ENCODE results near the gene CRAMP1.
"Not testable (repeated sequence)": the region's sequence is repeated elsewhere in the genome, so short reads cannot be mapped to it uniquely, and the experiment has no call there.

CRAMP1 gene

DNA sequence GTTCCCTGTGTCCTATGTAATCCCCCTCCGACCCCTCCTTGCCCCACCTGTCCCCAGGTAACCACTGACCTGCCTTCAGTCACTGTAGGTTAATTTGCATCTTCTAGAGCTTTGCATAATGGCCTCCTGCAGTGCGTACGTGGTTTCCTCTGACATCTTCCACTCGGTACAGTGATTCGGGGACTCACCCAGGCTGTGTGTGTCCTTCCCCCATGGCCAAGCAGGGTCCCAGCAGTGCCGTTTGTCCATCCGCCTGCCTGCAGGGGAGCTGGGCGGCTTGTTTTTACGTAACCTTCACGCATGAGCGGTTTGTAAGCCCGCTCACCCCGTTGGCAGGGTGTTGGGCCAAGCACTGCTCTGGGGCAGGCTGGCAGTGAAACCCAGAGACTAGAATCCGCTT, 101.8 kb downstream of the CRAMP1 start:
- H3K27me3 ChIP-seq: no peaks in the 10 kb centered on the region
- H3K36me3 ChIP-seq: peaks cover 2% of the 10 kb centered on the region; the same call in 1 of the 2 replicates
- H3K9me3 ChIP-seq: no peaks in the 10 kb centered on the region
- TF ChIP-seq, protein P1, sequence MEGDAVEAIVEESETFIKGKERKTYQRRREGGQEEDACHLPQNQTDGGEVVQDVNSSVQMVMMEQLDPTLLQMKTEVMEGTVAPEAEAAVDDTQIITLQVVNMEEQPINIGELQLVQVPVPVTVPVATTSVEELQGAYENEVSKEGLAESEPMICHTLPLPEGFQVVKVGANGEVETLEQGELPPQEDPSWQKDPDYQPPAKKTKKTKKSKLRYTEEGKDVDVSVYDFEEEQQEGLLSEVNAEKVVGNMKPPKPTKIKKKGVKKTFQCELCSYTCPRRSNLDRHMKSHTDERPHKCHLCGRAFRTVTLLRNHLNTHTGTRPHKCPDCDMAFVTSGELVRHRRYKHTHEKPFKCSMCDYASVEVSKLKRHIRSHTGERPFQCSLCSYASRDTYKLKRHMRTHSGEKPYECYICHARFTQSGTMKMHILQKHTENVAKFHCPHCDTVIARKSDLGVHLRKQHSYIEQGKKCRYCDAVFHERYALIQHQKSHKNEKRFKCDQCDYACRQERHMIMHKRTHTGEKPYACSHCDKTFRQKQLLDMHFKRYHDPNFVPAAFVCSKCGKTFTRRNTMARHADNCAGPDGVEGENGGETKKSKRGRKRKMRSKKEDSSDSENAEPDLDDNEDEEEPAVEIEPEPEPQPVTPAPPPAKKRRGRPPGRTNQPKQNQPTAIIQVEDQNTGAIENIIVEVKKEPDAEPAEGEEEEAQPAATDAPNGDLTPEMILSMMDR (IDR thresholded peaks at IDR 0.05; ENCODE audit: low read depth, low read length): no peak
- H3K4me1 ChIP-seq: peaks cover 10% of the 10 kb centered on the region
- peak overlapping the region; percentile 15 for H3K4me3 ChIP-seq (ENCODE audit: low read depth, low read length)
- peak; percentile 55 for DNase-seq

DNA sequence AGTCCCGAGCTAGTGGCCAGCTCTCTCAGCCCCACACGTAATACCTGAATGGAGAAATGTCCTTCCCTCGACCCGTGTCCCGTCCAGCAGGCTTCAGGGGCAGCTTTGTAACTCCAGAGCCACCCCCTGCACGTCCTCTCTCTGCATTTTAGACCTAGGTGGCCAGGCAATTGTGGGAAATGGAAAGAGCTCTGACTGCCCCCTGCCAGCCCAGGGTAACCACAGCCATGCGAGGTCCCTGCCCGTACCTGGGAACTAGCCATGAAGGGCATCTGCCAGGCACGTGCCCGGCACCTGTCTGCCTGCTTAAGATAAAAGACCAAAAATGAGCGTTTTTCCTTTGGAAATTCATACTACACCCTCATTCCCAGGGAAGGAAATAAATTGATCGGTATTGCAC, 103.1 kb downstream of the CRAMP1 start:
- Histone ChIP-seq H3K27me3 (no peaks in the 10 kb centered on the region), H3K9me3 (no peaks in the 10 kb centered on the region), H3K4me3 (ENCODE audit: low read depth, low read length) (no peak overlapping the region), H3K4me1 (peaks cover 6% of the 10 kb centered on the region), H3K36me3 (peaks cover 2% of the 10 kb centered on the region; the same call in 1 of the 2 replicates)
- DNase-seq: no peak
- TF ChIP-seq, protein P1 (IDR thresholded peaks at IDR 0.05; ENCODE audit: low read depth, low read length): no peak

DNA sequence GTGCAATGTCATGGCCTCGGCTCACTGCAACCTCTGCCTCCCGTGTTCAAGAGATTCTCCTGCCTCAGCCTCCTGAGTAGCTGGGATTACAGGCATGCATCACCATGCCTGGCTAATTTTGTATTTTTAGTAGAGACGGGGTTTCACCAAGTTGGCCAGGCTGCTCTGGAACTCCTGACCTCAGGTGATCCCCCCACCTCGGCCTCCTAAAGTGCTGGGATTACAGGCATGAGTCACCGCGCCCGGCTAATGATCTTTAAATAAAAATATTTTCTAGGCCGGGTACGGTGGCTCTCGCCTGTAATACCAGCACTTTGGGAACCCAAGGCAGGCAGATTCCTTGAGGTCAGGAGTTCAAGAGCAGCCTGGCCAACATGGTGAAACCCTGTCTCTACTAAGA, 106.1 kb downstream of the CRAMP1 start:
- DNase-seq; H3K9me3 ChIP-seq; H3K36me3 ChIP-seq; H3K27me3 ChIP-seq; H3K4me3 ChIP-seq (ENCODE audit: low read depth, low read length); H3K4me1 ChIP-seq: not testable (repeated sequence)

DNA sequence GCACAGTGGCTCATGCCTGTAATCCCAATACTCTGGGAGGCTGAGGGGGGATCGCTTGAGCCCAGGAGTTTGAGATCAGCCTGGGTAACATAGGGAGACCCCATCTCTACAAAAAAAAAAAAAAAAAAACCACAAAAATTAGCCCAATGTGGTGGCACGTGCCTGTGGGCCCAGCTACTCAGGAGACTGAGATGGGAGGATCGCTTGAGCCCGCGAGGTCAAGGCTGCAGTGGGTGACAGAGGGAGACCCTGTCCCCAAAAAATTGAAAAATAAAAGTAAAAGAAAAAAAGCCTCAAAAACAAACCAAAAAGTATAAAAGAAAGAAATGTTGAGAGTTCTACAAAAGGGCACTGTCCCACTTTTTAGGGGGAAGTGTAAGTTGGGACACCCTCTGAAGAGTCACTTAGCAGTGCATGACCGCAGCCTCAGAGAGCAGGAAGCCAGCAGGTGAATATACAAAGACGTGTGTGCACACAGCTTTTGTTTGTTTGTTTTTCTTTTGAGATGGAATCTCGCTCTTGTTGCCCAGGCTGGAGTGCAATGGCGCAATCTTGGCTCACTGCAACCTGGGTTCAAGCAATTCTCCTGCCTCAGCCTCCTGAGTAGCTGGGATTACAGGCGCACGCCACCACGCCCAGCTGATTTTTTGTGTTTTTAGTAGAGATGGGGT, 107.5 kb downstream of the CRAMP1 start:
- H3K36me3 ChIP-seq; DNase-seq; H3K4me3 ChIP-seq (ENCODE audit: low read depth, low read length); H3K27me3 ChIP-seq; H3K4me1 ChIP-seq; H3K9me3 ChIP-seq: not testable (repeated sequence)

DNA sequence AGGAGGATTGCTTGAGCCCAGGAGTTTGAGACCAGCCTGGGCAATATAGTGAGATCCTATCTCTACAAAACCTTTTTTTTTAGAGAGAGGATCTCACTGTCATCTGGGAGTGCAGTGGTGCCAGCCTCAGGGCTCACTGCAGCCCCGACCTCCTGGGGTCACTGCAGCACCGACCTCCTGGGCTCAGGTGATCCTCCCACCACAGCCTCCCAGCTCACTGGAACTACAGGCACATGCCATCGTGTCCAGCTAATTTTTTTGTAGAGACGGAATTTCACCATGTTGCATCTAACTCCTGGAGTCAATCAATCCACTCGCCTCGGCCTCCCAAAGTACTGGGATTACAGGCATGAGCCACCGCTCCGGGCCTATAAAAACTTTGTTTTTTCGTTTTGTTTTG, 109.2 kb downstream of the CRAMP1 start:
- Histone ChIP-seq H3K36me3 (peaks cover 17% of the 10 kb centered on the region), H3K9me3 (no peaks in the 10 kb centered on the region), H3K27me3 (no peaks in the 10 kb centered on the region), H3K4me1 (no peaks in the 10 kb centered on the region), H3K4me3 (ENCODE audit: low read depth, low read length) (no peak overlapping the region)
- DNase-seq: no peak
- TF ChIP-seq, protein P1 (IDR thresholded peaks at IDR 0.05; ENCODE audit: low read depth, low read length): no peak

DNA sequence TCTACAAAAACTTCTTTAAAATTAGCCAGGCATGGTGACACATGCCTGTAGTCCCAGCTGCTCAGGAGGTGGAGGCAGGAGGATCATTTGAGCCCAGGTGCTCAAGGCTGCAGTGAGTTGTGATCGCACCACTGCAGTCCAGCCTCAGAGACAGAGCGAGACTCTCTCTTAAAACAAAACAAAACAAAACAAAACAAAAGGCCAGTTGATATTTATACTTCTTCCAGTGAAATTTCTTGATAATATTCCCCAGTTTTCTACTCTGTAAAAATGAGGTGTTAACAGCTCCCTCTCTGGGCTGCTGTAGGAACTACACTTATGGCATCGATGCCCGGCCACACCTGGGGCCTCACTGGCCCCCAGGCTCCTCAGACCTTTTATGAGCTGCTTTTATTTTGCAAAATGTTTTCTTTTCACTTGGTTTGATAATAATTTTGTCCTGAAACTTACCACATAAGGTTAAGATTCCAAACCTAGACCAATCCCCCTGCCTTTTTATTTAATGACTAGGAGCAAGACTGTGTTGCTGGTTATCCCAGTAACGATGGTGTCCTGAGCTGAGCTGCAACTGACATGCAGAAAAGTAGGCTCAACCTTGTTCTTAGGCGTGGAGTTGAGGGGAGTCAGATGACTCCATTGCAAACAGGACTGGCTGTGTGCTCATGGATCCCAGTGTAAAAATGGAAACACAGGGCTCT, 111.4 kb downstream of the CRAMP1 start:
- Histone ChIP-seq H3K36me3 (peaks cover 19% of the 10 kb centered on the region), H3K9me3 (no peaks in the 10 kb centered on the region), H3K4me1 (no peaks in the 10 kb centered on the region), H3K4me3 (ENCODE audit: low read depth, low read length) (no peak overlapping the region), H3K27me3 (no peaks in the 10 kb centered on the region)
- DNase-seq: peak; percentile 52
- TF ChIP-seq, protein P1 (IDR thresholded peaks at IDR 0.05; ENCODE audit: low read depth, low read length): peak; percentile 75

DNA sequence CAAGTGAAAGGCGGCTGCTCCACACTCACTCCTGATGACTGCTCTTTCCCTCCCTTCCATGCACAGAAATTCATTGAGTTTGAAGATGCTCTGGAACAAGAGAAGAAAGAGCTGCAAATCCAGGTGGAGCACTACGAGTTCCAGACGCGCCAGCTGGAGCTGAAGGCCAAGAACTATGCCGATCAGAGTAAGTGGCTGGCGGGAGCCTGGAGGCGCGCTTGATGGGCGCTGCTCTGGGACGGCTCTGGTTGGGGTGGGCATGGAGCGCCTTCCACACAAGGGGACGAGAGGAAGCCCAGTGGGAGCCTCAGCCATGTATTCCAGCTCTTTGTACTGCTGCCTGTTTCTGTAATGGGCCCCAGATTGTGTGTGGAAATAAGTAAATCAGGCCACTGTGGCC, 112.3 kb downstream of the CRAMP1 start:
- H3K9me3 ChIP-seq: no peaks in the 10 kb centered on the region
- DNase-seq: no peak
- no peaks in the 10 kb centered on the region for H3K27me3 ChIP-seq
- no peaks in the 10 kb centered on the region for H3K4me1 ChIP-seq
- no peak overlapping the region for H3K4me3 ChIP-seq (ENCODE audit: low read depth, low read length)
- TF ChIP-seq, protein P1 (IDR thresholded peaks at IDR 0.05; ENCODE audit: low read depth, low read length): no peak
- H3K36me3 ChIP-seq: peaks cover 25% of the 10 kb centered on the region

All from BE2C (cell line).